SK-N-SH treated with all-trans-retinoic acid at 6 μM for 48 hours (cell line): Measurements from ENCODE around the gene FANCG.

Experiments
- ATAC-seq: fragments of 200-7000 bp; cut with Tn5 transposase; 3 replicates; pipeline ENCODE4 v1.9.1; 2020; ENCODE audit warnings: mild to moderate bottlenecking, moderate library complexity
- ARNTL ChIP-seq: fragments of 450-650 bp; formaldehyde crosslinking; IDR thresholded peaks from 2 replicates; pipeline ENCODE4 v1.5.0; 2020; ENCODE audit warnings: low read depth, mild to moderate bottlenecking, moderate library complexity, borderline replicate concordance
- BACH2 ChIP-seq: fragments of 250-450 bp; sonication (Bioruptor Pico); IDR thresholded peaks from 2 replicates; pipeline ENCODE4 v1.9.0; 2021; ENCODE audit warnings: mild to moderate bottlenecking, borderline replicate concordance
- CSDC2 ChIP-seq: fragments of 250-450 bp; sonication (Bioruptor Pico); IDR thresholded peaks from 2 replicates; pipeline ENCODE4 v1.5.0; 2020; ENCODE audit warnings: mild to moderate bottlenecking, moderate library complexity
- CSRNP3 ChIP-seq: fragments of 250-450 bp; sonication (Bioruptor Pico); IDR thresholded peaks from 2 replicates; pipeline ENCODE4 v1.5.1; 2021; ENCODE audit warnings: mild to moderate bottlenecking, moderate library complexity
- ESRRG ChIP-seq: fragments of 250-450 bp; sonication (Bioruptor Pico); IDR thresholded peaks from 2 replicates; pipeline ENCODE4 v1.6.1; 2021; ENCODE audit warnings: mild to moderate bottlenecking
- GLIS3 ChIP-seq: fragments of 250-450 bp; sonication (Bioruptor Pico); IDR thresholded peaks from 2 replicates; pipeline ENCODE4 v1.5.0; 2020; ENCODE audit warnings: mild to moderate bottlenecking, moderate library complexity
- ISL1 ChIP-seq: fragments of 250-450 bp; sonication (Bioruptor Pico); IDR thresholded peaks from 2 replicates; pipeline ENCODE4 v2.1.2; 2022; ENCODE audit warnings: mild to moderate bottlenecking, moderate library complexity
- OSR1 ChIP-seq: fragments of 250-450 bp; sonication (Bioruptor Pico); IDR thresholded peaks from 2 replicates; pipeline ENCODE4 v1.8.0; 2022; ENCODE audit warnings: moderate library complexity, mild to moderate bottlenecking, inconsistent platforms
- PATZ1 ChIP-seq: fragments of 250-450 bp; sonication (Bioruptor Pico); IDR thresholded peaks from 2 replicates; pipeline ENCODE4 v1.8.0; 2020; ENCODE audit warnings: mild to moderate bottlenecking, moderate library complexity, borderline replicate concordance
- POU6F1 ChIP-seq: fragments of 250-450 bp; sonication (Bioruptor Pico); IDR thresholded peaks from 2 replicates; pipeline ENCODE4 v1.8.0; 2021; ENCODE audit warnings: low read depth, mild to moderate bottlenecking, moderate library complexity, borderline replicate concordance
- PPARA ChIP-seq: fragments of 250-450 bp; sonication (Bioruptor Pico); IDR thresholded peaks from 2 replicates; pipeline ENCODE4 v1.5.0; 2020; ENCODE audit warnings: mild to moderate bottlenecking, borderline replicate concordance
- RARB ChIP-seq: fragments of 250-450 bp; sonication (Bioruptor Pico); IDR thresholded peaks from 2 replicates; pipeline ENCODE4 v1.8.0; 2021; ENCODE audit warnings: mild to moderate bottlenecking, moderate library complexity
- SNAI2 ChIP-seq: fragments of 250-450 bp; sonication (Bioruptor Pico); IDR thresholded peaks from 2 replicates; pipeline ENCODE4 v1.5.0; 2020; ENCODE audit warnings: mild to moderate bottlenecking, moderate library complexity
- TCF4 ChIP-seq: fragments of 250-450 bp; sonication (Bioruptor Pico); IDR thresholded peaks from 2 replicates; pipeline ENCODE4 v1.8.0; 2021; ENCODE audit warnings: mild to moderate bottlenecking, moderate library complexity, borderline replicate concordance
- TOX ChIP-seq: fragments of 250-450 bp; sonication (Bioruptor Pico); IDR thresholded peaks from 2 replicates; pipeline ENCODE4 v1.8.0; 2021; ENCODE audit warnings: mild to moderate bottlenecking, moderate library complexity, borderline replicate concordance
- ZC3H10 ChIP-seq: fragments of 250-450 bp; sonication (Bioruptor Pico); IDR thresholded peaks from 2 replicates; pipeline ENCODE4 v1.5.1; 2021; ENCODE audit warnings: mild to moderate bottlenecking, moderate library complexity
- ZFP3 ChIP-seq: fragments of 250-450 bp; sonication (Bioruptor Pico); IDR thresholded peaks from 2 replicates; pipeline ENCODE4 v1.5.0; 2020; ENCODE audit warnings: mild to moderate bottlenecking, moderate library complexity
- ZFP30 ChIP-seq: fragments of 450-650 bp; formaldehyde crosslinking; IDR thresholded peaks from 2 replicates; pipeline ENCODE4 v1.5.0; 2022; ENCODE audit warnings: mild to moderate bottlenecking, moderate library complexity
- ZNF565 ChIP-seq: fragments of 450-650 bp; formaldehyde crosslinking; conservative IDR thresholded peaks from 2 replicates; pipeline ENCODE4 v1.5.0; 2020; ENCODE audit warnings: low read depth, mild to moderate bottlenecking, moderate library complexity
- ZNF70 ChIP-seq: fragments of 450-650 bp; formaldehyde crosslinking; IDR thresholded peaks from 2 replicates; pipeline ENCODE4 v1.5.0; 2020; ENCODE audit warnings: mild to moderate bottlenecking, moderate library complexity
- ZNF8 ChIP-seq: fragments of 450-650 bp; formaldehyde crosslinking; IDR thresholded peaks from 2 replicates; pipeline ENCODE4 v1.5.0; 2020; ENCODE audit warnings: mild to moderate bottlenecking, moderate library complexity

Gene FANCG

GRCh38 chr9:35060548-35061207, 19.1 kb downstream of the FANCG start:
- no peak for ATAC-seq
- TF ChIP-seq RARB (CRISPR knock-in tag) (no peak), BACH2 (no peak), ESRRG (CRISPR knock-in tag) (no peak)

- no peak for TF ChIP-seq TOX (CRISPR knock-in tag)
- no peak for TF ChIP-seq BACH2
- TF ChIP-seq ZNF565 (CRISPR knock-in tag): no peak
- TF ChIP-seq TCF4 (CRISPR knock-in tag): no peak
- no peak for TF ChIP-seq GLIS3
- TF ChIP-seq ZFP30 (CRISPR knock-in tag): no peak
- no peak for TF ChIP-seq SNAI2 (CRISPR knock-in tag)
- no peak for TF ChIP-seq POU6F1 (CRISPR knock-in tag)
- no peak for TF ChIP-seq OSR1 (CRISPR knock-in tag)
- no peak for TF ChIP-seq ESRRG (CRISPR knock-in tag)
- no peak for TF ChIP-seq ZNF8 (CRISPR knock-in tag)
- no peak for TF ChIP-seq ZFP3 (CRISPR knock-in tag)
- no peak for TF ChIP-seq PPARA
- no peak for TF ChIP-seq RARB (CRISPR knock-in tag)
- no peak for TF ChIP-seq ZC3H10
- no peak for TF ChIP-seq ARNTL (CRISPR knock-in tag)
- no peak for TF ChIP-seq CSDC2
- TF ChIP-seq PATZ1: no peak
- ATAC-seq: no peak
Observed at GRCh38 chr9:35059438-35059837, 20.3 kb downstream of the FANCG start.

DNA sequence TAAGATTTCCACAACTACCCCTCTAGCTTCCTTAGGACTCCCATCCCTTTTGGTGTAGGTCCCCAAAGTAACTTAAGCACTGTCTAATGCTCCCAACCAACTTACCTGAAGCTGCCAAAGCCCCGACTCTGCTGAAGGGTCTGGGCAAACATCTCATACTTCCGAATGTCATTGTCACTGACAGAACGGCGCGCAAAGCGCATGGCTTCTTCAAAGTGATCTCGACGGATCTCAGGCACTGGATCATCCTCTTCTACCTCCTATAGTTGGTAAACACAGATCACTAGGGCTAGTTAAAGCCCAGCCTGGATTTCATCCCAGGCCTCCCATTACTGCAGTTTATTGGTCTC, 22.5 kb downstream of the FANCG start:
- no peak for ATAC-seq
- TF ChIP-seq CSRNP3: no peak
- no peak for TF ChIP-seq CSDC2
- no peak for TF ChIP-seq ZFP30 (CRISPR knock-in tag)
- TF ChIP-seq ZNF565 (CRISPR knock-in tag): no peak
- TF ChIP-seq OSR1 (CRISPR knock-in tag): no peak
- no peak for TF ChIP-seq TCF4 (CRISPR knock-in tag)
- TF ChIP-seq PATZ1: no peak
- TF ChIP-seq TOX (CRISPR knock-in tag): no peak
- no peak for TF ChIP-seq ZNF70 (CRISPR knock-in tag)
- no peak for TF ChIP-seq ISL1 (CRISPR knock-in tag)
- TF ChIP-seq BACH2: no peak
- TF ChIP-seq ZNF8 (CRISPR knock-in tag): no peak
- no peak for TF ChIP-seq GLIS3
- TF ChIP-seq ZFP3 (CRISPR knock-in tag): no peak

DNA sequence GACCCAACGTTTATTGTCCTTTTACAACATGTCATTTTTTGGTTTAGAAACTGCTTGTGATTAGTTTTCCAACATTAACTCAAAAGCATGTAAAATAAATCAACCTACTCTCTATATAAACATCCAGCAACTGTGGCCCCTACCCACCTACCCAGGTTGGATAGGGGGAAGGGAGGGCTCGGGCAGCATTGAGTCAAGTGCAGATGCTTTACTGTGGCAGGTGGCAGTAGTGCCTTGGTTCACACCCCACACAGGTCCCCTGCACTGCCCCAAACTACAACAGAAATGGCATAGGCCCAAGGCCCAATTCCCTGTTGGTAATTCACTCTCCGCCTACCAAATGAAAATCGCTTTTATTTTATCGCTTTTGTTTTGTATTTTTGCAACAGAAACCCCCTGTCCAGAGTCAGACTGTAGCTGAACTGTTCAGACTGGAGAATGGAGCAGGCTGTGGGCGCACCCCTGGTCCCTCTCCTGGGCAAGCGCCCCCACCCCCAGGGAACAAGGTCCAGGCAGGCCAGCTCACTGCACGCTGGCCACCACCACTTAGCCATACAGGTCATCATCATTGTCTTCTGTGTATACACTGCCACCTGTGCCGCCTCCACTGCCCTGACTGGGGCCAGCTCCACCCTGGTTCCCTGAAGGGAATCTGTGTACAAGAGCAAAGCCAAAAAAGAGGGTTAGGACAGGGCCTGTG, 23.0 kb downstream of the FANCG start:
- no peak for ATAC-seq
- TF ChIP-seq ISL1 (CRISPR knock-in tag): no peak
- TF ChIP-seq ARNTL (CRISPR knock-in tag): no peak
- no peak for TF ChIP-seq GLIS3
- no peak for TF ChIP-seq ZC3H10
- no peak for TF ChIP-seq ESRRG (CRISPR knock-in tag)
